Activated CD4-positive, alpha-beta T cell treated with anti-CD3 and anti-CD28 coated beads, Interleukin-2, amount 50 U/mL, for 24 hours (primary cell): ENCODE results near the gene MFN1.

ENCODE experiments used
- DNase-seq, 2 donors: peaks; one replicate each; pipeline ENCODE4 v3.0.0-alpha.2; 2020; ENCODE audit warnings: low read depth in 1 of 2, low spot score in 1 of 2

The MFN1 gene

DNA sequence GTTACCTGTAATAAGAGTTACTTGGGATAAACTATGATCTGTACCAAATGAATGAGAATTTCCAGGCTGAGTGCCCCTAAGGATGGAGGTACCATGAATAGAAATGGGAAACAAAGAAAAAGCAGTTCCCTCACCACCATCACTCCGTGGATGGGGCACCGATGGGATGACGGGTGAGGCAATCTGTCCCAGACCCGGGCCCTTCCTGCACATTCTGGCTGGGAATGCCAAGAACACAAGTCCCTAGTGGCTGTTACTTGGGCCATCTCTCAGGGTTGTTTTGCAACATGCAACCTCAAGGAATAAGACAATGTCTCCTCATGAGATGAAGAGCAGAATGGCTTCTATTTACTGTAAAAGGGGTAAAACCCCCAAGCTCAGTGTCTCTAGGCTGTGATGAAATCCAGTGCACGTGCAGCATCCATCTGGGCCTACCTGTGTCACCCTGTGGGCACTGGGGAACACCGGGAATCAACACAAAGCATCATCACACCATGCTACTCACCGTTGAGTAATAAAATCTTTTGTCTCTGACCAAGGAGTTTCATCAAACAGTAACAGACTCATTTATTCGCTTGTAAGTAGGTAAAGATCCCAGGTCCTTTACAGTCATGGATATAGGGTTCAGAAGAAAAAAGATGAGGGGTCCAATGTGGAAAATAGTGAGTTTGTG, 81.5 kb downstream of the MFN1 start:
- DNase-seq = no peak

DNA sequence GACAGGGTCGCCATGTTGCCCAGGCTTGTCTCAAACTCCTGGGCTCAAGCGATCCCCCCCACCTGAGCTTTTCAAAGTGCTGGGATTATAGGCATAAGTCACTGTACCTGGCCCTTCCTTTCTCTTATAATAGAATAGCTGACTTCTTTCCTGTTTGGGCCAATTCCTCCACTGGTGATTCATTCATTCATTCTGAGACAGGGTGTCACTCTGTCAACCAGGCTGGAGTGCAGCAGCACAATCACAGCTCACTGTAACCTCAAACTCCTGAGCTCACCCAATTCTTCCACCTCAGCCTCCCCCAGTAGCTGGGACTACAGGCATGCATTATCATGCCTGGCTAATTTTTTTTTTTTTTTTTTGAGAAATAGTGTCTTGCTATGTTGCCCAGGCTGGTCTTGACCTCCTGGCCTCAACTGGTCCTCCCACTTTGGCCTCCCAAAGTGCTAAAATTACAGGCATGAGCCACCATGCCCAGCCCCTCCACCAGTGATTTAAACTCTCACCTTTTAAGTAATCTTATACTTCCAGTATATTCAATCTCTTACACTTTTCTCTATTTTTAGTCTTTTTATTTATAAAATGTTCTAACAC, 82.9 kb downstream of the MFN1 start:
- no peak for DNase-seq

DNA sequence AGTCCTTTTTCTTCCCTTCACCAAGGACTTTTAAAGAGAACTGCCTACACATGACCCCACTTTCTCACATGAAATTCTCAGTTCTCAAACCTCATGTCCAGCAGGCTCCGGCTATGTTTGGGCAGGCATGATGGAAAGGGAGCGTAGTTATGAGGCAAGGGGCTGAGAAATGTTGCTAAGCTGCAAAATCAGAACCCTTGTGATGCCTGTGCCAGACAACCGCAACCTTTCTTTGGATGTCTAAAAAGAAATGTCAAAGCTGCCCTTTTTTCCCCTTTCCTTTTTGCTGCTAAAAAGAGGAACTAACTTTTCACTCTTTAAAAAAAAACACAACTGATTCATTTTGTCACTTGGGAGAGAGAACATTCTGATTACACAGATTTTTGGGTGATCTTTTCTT, 84.5 kb downstream of the MFN1 start:
- no peak for DNase-seq

DNA sequence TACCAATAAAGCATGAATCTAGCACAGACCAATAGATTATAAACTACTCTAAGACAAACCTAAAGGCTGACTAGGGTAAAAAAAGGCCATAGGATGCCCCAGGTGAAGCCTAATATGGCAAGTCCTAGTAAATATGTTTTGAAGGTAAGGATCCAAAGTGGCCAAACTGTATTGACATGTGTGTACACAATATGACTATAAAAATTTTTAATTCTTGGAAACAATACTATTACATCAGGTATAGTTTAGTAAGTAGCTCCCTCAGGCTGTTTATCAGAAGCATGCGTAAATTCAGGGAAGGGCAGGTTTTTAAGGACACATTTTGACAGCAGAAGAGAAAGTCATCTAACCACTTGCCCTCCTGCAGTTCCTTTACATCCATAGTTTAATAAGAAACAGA, 84.9 kb downstream of the MFN1 start:
- DNase-seq = no peak

DNA sequence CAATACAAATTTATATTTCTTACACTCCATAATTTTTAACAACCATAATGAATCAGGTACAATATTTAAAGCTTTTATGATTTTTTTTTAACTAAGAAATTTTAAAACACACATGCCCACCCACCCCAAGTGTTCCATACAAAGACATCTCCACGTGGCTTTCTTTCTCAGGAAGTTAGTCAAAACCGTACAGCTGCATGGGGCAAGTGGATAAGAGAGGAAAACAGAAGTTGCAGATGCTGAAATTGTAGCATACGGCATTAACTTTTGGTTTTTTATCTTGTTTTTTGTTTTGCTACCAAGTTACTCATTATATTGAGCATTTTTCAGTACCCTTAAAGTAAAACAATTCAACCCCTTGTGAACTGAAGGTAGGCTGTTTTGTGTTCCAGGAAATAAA, 89.0 kb downstream of the MFN1 start:
- DNase-seq = no peak

DNA sequence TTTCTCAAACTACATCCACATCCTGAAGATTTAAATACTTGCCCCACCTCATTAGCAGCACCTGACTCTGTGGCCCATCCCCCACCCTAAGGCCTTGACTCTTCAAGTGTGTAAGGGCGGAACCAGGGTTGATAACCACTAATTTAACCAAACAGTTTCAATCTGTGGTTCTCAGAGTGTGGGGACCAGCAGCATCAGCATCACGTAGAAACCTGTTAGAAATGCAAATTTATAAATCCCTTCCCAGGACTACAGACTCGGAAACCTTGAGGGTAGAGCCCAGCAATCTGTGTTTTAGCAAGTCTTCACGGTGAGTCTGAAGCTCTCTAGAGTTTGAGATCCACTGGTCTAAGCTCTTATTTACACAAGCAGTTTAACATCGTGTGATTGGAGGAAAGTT, 91.3 kb downstream of the MFN1 start:
- DNase-seq = no peak
